SK-MEL-5 (cell line): ENCODE measurements around the gene AKR7A2. TPM values are rescaled to one million over a fixed set of nuclear protein-coding genes. Genes with fewer than 3 reads are reported as not detected.
"Not testable (repeated sequence)": the region's sequence is repeated elsewhere in the genome, so short reads cannot be mapped to it uniquely, and the experiment has no call there.

Source experiments
- DNase-seq: peaks from one replicate; pipeline ENCODE4 v3.0.0-alpha.2; 2016; ENCODE audit warnings: low read depth, low spot score
- in situ Hi-C: cut with HindIII; loops from 2 replicates; pipeline ENCODE4 v1.10.0; 2016; ENCODE audit warnings: low sequenced_read_pairs, high pct_unique_total_duplicates, low pct_unique_long_range_greater_than_20kb
- total RNA-seq: library from RNA; depleted of rRNA; stranded (reverse); fragments of >200 nt; shearing (Covaris generic); gene quantifications from 2 replicates; pipeline ENCODE4 v1.2.3, GENCODE V29; 2014

AKR7A2 gene
- total RNA-seq, 1 experiment from 2014 or later: 72.5 TPM

DNA sequence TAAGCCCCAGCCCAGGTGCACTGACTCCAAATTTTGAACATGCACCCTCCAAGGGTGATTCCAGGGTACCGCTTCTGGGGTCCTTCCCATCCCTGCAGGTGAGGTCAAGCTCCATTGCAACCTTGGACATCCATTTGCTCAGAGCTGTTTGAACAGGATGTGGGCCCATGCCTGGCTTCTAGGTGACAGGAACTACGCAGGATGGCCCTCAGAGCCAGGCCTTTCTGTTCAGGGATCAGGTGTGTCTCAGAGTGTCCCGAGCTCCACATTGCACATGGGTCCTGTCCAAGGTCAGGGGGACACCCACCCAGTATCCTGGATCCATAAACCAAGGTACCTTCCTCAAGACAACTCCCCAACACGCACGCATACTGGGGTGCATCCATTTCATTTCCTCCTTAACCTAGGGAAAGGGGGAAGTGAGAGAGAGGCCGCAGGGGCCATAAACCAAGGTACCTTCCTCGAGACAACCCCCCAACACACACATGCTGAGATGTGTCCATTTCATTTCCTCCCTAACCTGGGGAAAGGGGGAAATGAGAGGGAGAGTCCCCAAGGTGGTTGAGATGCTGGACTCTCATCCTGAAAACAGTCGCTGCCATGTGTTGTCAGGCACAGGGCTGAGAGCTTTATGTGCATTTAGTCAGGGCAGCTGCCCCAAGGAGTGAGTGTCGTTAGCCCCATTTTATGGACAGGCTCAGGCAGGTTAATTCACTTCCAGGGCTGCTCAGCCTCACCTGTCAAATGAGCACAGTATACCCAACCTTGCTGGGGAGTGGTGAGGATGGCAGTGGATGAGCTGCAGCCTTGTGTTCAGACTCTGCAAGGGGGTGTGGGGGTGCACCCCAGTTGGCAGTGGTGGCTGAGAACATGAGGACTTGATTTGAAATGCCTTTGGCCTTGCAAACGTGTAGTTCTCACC is 2.3 kb upstream of the AKR7A2 start:
- DNase-seq: no peak
- in situ Hi-C loops: no loop called here

DNA sequence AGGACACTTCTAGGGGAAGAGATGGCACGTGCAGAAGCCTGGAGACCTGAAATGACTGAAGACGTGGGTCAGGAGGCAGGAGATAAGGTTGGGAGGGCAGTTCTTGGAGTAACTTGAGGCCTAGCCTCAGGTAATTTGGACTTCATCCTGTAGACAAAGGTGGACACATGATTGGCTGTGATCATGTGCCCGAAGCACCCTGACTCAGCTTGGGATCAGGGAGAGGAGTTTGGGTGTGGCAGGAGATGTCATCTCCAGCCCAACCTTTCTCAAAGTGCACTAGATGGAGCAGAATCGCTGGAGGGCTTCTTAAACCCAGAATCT is 1.7 kb upstream of the AKR7A2 start:
- in situ Hi-C loops: no loop called here

DNA sequence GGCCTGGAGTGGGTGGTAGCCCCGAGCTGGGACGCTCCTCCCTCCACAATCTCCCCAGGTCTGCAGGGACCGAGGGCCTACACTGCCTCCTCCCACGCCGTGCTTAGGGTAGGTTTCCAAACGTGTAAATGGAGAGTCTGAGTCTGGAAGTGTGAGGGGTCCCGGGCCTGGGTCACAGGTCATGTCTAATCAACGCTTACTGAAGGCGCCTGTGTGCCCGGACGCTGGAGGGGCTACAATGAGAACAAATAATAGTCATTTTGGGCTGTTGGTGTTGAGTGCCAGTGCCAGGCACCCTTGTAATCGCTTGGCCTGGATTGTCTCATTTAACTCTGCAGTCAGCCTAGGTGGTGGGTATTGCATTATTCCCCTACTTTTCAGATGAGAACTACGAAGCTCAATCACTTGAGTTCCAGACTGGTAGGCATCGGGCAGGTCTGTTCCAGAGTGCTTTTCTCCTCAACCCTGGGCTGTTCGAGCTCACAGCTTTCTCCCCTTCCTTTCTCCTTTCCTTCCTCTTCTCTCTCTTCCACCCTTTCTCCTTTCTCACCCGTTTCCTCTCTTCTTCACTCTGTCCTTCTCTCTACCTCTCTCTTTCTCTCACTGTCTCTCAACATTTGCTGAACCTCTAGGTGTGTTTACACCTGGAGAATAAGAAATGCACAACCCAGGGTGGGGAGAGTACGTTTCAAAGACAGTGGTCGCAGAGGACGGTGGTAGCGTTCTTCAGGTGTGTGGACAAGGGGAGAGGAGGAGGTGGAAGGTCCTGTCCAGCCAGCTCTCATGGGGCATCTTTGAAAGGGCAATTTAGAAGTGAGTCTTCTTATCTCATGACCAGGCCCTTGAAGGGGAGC is 1.1 kb upstream of the AKR7A2 start:
- no peak for DNase-seq
- in situ Hi-C loops: no loop called here

More for the DNA sequence above, 1.7 kb upstream of the AKR7A2 start:
- DNase-seq: no peak

DNA sequence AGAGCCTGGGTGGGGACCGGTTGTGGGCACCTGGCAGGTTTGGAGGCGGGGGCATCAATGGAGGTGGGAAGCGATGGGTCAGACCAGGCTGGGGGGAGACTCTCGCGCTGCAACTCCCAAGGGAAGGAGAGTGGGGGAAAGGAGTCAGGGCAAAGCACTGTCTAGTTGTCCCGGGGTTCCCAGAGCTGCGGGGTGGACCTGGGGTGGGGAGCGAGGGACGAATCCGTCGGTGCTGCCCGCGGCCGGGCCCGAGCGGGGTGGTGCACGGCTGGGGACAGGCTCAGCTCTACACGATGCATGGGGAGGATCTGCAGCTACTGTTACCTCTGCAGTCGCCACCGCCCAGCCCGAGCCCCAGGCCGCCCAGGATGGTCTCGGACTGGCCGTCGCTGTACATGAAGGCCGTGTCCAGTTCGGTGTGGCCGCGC is 427 bp downstream of the AKR7A2 start:
- in situ Hi-C loops: no loop called here
- DNase-seq: no peak

DNA sequence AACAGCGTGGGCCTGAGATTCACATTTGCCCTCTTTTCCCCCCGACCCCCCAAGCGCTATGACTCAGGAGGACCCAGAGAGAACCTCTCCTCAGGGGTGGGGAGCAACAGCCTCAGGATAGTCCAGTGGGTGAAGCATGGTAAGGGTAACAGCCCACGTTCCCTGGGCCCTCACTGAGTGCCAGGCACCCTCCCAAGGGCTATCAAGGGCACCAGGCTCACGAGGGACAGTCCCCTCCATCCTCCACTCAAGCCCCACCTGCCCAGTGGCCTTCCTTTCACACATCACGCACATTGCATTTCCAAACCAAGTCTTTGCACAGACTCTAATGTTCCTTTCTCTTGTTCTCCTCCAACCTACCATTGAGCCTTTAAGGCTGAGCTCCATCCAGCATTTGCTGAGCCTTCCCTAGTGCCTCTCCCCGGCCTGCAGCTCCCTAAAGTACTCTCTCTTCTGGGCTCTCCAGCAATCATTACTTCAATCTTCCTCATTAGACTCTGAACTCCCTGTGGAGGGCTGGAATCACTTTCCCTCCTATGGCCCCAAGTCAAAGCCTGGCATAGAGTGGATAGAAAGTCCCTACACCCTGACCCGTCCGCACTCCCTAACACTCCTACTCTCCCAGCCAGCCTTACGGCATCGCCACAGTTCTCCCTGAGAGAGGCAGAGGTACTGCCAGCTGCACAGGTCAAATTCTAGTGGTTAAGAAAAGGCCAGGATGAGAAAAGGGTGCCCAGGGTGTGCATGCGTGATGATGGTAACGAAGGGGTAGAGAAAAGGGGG is 1.0 kb downstream of the AKR7A2 start:
- no peak for DNase-seq
- in situ Hi-C loops: no loop called here

DNA sequence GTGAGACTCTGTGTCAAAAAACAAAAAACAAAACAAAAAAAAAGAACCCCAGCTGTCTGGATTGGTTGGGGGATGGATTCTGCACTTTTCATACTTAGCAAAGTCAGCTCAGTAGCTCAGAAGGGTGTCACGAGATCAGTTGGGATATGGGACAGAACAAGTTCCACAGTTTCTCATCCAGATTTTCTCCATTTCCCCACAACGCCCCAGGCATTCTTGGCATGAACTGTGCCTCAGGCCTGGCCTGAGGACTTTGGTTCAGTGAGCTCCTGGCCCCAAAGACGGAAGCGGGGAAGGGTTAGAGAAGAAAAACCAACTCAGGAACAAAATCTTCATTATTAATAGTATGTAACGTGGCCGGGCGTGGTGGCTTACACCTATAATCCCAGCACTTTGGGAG is 1.9 kb downstream of the AKR7A2 start:
- in situ Hi-C loops: no loop called here
- DNase-seq: no peak

DNA sequence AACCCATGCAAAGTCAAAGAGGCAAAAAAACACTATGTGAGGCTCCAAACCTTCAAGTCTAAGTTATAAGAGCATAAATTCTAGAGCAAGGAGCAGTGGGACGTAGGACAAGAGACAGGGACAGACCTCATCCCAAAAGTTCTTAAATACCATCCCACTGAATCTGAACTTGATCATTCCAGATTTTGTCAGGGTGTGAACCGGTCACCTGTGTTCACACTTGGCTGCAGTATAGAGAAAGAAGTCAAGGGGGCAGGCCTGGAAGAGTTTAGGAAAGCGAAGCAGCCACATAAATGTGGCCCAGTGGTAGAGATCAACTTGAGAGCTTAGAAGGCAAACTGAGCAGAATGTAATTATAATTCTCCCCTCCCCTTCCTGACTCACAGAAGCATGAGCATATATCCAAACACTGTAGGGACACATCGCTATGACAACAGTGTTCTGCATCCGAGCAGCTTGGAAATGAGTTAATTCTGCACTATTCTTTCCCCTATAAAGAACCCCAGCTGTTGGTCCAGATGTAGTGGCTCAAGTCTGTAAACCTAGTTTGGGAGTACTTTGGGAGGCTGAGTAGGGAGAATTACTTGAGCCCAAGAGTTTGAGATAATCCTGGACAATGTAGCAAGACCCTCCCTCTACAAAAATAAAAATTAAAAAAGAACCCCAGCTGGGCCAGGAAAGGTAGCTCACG is 2.7 kb downstream of the AKR7A2 start:
- DNase-seq: no peak
- in situ Hi-C loops: no loop called here

DNA sequence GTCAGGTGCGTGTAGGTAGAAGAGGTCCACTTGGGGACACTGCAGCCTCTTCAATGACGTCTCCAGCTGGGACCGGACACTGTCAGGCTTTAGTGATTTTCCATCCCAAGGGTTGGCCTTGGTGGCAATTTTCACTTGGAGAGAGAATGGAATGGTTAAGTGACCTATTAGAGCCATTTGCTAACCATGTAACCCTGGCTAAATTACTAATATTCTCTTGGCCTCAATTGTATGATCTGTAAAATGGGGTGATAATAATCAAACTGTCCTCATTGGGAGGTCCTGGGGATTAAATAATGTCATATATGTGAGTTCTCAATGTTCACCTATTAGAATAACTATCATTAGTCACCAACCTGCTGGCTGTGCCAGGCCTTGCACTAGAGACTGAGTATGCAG is 3.4 kb downstream of the AKR7A2 start:
- in situ Hi-C loops: no loop called here
- no peak for DNase-seq

DNA sequence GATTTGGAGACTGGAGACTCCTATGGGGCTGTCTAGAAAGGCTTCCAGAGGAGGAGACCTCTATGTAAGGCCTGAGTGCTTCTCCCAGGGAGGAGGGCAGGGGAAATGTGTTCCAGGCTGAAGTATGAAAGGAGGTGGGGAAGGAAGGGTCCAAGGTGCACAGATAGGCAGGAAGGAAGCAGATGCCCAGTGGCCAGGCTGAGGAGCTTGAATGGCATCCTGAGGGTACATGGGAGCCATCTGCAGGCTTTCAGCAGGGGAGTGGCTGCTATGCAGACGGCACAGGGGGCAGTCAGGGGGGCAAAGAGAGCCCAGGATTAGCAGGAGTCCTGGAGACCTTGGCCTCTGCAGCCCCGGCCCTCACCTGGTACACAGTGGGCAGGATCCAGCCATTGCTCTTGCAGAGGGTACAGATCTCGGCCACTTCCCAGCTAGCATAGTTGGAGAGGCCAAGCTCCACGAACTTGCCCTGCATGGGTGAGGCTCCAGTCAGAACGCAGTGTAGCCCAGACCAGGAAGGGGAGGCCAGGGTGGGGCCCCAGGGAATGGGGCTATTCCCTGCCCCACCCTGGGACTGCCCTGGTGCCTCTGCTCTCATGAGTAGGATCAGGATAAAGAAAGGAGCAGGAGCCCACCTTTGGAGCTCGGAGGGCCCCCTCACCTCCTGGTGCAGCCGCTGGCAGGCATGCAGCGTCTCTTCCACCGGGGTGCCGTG is 4.0 kb downstream of the AKR7A2 start:
- in situ Hi-C loops: no loop called here
- no peak for DNase-seq

DNA sequence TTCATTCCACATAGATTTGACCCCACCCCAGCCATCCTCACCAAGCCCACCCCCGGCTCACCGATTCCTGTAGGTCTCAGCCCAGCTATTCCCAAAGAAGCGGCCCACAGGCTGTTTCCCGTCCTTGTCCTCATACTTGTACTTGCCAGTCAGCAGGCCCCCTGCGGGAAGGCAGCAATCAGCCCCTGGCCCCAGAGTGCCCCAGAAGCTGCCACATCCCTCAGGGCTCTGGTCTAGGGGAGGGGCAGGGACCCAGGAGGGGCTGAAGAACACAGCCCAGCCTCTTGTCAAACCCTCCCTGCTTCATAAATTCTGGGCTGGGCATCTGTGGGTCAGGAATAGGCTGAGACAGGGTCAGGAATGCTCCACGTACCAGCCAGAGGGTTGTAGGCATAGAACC is 5.0 kb downstream of the AKR7A2 start:
- no peak for DNase-seq
- in situ Hi-C loops: no loop called here

DNA sequence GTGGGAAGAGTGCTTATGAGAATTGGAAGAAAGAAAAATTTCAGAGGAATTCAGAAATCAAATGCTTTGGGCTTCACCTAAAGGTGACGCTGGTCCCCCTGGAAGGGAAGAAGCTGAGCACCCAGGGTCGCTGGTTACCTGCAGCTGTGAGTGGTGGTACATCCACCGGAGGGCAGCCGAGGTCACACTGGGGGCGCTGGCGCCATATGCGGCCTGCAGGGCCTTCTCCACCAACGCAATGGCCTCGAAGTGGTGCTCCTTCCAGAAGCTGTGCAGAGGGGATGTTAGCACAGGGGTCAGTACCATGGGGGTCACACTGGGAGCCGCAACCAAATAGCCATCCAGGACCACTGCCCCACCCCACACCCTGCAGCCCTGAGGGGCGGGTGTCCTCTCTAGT is 6.1 kb downstream of the AKR7A2 start:
- no peak for DNase-seq
- in situ Hi-C loops: no loop called here

DNA sequence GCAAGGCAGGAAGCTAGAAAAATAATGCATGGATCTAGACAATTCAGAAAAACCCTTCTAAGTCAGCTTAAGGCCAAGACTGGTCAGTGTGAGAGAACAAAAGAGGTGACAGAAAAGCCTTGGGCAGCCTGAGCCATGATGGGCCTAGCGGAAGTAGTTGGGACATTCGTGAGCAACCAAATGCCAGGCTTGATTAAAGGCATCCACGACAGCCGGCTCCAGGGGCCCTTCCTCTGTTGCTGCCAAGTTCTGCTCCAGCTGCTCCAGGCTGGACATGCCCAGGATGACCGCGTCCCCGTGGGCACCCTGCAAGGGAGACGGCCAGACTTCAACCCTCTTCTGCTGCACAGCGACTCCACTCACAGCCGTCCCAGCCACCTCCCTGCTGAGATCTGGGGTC is 7.9 kb downstream of the AKR7A2 start:
- DNase-seq, in situ Hi-C loops: not testable (repeated sequence)

DNA sequence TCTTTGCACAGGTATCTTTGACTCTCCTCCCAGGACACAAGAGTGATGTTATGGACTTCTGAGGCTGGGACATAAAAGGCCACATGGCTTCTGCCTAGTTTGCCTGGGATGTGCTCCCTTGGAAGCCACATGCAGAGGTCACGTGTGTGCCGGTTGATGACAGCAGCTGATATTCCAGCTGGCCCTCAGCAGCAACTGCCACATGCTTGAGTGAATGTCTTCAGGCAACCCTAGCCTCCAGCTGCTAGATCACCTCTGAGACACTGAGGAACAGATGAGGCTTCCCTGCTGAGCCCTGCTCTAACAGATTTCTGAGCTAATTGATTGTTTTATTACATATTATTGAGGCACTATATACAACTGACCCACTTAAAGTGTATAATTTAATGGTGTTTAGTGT is 11.7 kb downstream of the AKR7A2 start:
- in situ Hi-C loops: no loop called here
- DNase-seq: no peak

DNA sequence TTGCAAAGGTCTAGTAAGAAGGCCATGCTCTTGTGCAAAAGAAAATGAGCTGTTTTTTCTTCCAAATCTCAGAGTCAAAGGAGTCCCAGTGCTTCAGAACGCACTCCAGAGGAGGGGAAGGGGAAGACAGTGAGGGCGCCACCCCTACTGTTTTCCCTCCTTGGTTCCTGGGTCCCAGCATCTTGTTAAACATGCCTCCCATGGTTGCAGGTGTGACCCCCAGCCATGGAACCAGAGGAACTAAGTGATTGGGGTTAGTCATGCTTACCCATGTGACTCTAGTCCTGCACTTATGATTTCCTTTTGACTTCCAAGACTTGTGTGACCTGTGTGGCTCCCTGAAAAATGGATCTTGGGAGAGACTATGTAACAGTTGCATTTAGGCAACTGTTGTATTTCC is 17.3 kb downstream of the AKR7A2 start:
- no peak for DNase-seq
- in situ Hi-C loops: no loop called here

DNA sequence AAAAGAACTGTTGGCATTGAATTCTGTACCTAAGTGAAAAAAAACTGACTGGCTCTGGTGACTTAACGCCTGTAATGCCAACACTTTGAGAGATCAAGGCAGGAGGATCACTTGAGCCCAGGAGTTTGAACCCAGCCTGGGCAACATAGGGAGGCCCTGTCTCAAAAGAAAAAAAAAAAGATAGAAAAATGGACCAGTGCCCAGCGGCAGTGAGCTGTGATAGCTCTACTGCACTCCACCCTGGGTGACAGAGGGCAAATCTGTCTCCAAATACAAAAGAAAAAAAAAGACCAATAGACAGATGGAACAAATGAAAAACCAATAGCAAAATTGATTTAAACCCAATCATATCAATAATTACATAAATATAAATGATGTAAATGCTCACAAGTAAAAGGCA is 22.7 kb downstream of the AKR7A2 start:
- DNase-seq: no peak
- in situ Hi-C loops: no loop called here

DNA sequence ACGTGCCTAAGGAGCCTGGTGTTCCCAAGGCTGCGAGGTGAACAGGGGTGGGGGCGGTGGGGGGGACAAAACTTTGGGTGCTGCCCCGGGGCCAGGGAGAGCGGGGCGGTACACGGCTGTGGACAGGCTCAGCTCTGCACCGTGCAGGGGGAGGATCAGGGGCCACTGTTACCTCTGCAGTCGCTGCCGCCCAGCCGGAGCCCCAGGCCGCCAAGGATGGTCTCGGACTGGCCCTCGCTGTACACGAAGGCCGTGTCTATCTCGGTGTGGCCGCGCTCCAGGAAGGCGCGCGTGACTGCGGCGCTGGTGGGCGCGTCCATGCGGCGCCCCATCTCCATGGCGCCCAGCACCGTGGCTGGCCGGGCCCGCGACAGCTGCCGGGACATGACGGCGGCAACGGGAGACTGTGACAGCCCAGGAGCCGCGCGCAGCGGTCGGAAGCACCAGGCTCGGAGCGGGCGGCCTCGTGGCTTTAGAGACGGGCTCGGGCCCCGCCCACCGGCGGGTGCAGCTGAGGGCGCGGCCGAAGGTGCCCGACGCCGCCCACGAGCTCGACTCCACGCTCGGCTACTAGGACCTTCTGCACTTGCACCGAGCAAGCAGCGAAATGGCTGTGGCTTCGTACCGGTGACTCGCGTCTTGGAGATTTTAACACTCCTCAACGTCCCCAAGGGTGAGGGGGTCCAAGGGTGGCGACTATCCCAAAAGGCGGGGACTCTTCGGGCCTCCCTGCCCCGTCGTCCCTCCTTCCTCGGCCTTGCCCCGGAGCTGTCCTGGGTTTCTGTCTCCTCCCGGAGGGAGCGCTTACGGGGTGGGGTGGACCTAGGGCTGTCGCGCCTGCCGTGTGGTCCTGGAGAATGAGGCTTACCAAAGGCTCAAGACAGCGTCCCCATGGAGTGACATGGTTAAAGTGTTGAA is 23.4 kb downstream of the AKR7A2 start, which contains the start of gene AKR7A3:
TSS of gene AKR7A3 (minus strand) at position 447 of the 918 bp plus-strand sequence. CDS start at position 386, 61 bp downstream.
- DNase-seq, in situ Hi-C loops: not testable (repeated sequence)
